Smooth muscle cell (in vitro differentiated cells): ENCODE data around the gene IGFALS. TPM values are rescaled to one million over a fixed set of nuclear protein-coding genes. Genes with fewer than 3 reads are reported as not detected.

Source experiments
- DNase-seq: peaks from one replicate; lab custom pipeline; 2025; ENCODE audit not compliant: unreplicated experiment; lab: John Stamatoyannopoulos, UW
- H2AFZ ChIP-seq: fragments of 200-600 bp; sonication (generic); 2 replicates; pipeline ENCODE4 v1.6.0; 2016; ENCODE audit warnings: antibody characterized with exemption, low read depth, mild to moderate bottlenecking
- H3F3A ChIP-seq: fragments of 200-600 bp; sonication (generic); 2 replicates; pipeline ENCODE4 v1.6.0; 2017; ENCODE audit warnings: antibody characterized with exemption, low read depth
- H3K27ac ChIP-seq: fragments of 200-600 bp; sonication (generic); 2 replicates; pipeline ENCODE4 v1.5.1; 2016; ENCODE audit warnings: low read depth, mild to moderate bottlenecking
- H3K27me3 ChIP-seq: fragments of 200-600 bp; sonication (generic); 2 replicates; pipeline ENCODE4 v1.6.1; 2016; ENCODE audit warnings: low read depth, mild to moderate bottlenecking
- H3K36me3 ChIP-seq: fragments of 200-600 bp; sonication (generic); 2 replicates; pipeline ENCODE4 v1.5.1; 2016; ENCODE audit warnings: low read depth
- H3K4me1 ChIP-seq: fragments of 200-600 bp; sonication (generic); 2 replicates; pipeline ENCODE4 v1.5.1; 2016; ENCODE audit warnings: low read depth
- H3K4me2 ChIP-seq: fragments of 200-600 bp; sonication (generic); 2 replicates; pipeline ENCODE4 v1.6.0; 2016; ENCODE audit warnings: mild to moderate bottlenecking
- H3K4me3 ChIP-seq: fragments of 200-600 bp; sonication (generic); 2 replicates; pipeline ENCODE4 v1.5.1; 2016; ENCODE audit warnings: mild to moderate bottlenecking
- H3K79me2 ChIP-seq: fragments of 200-600 bp; sonication (generic); 2 replicates; pipeline ENCODE4 v1.6.0; 2016; ENCODE audit warnings: low read depth, mild to moderate bottlenecking
- H3K9ac ChIP-seq: fragments of 200-600 bp; sonication (generic); 2 replicates; pipeline ENCODE4 v1.6.0; 2016; ENCODE audit warnings: low read depth
- H3K9me3 ChIP-seq: fragments of 200-600 bp; sonication (generic); replicated peaks from 2 replicates; pipeline ENCODE4 v1.5.1; 2016; ENCODE audit warnings: low read depth
- H4K20me1 ChIP-seq: fragments of 200-600 bp; sonication (generic); 2 replicates; pipeline ENCODE4 v1.6.0; 2016; ENCODE audit warnings: low read depth
- WGBS: methylation state at CpG from one replicate; pipeline ENCODE4 v1.1.7; 2016; ENCODE audit warnings: low lambda C conversion rate; 5-methylcytosine and 5-hydroxymethylcytosine counted together
- polyA plus RNA-seq: library from polyadenylated mRNA; unstranded; fragments of >200 nt; fragmentation: Nextera tagmentation; extraction: Ambion mirVana; gene quantifications from 2 replicates; pipeline ENCODE4 v1.2.1, GENCODE V29; 2016
- total RNA-seq: library from RNA; depleted of rRNA; stranded (reverse); fragments of >200 nt; gene quantifications from 2 replicates; pipeline ENCODE4 v1.2.3, GENCODE V29; 2014
- TF ChIP-seq, protein P1 (sequence below): fragments of 200-600 bp; sonication (generic); IDR thresholded peaks from 2 replicates; pipeline ENCODE4 v1.5.1; 2017; ENCODE audit warnings: borderline replicate concordance, mild to moderate bottlenecking, antibody characterized with exemption; ENCODE audit not compliant: insufficient read depth, poor library complexity, severe bottlenecking

Gene IGFALS
- total and polyA plus RNA-seq, 2 experiments from 2014 or later = not detected

DNA sequence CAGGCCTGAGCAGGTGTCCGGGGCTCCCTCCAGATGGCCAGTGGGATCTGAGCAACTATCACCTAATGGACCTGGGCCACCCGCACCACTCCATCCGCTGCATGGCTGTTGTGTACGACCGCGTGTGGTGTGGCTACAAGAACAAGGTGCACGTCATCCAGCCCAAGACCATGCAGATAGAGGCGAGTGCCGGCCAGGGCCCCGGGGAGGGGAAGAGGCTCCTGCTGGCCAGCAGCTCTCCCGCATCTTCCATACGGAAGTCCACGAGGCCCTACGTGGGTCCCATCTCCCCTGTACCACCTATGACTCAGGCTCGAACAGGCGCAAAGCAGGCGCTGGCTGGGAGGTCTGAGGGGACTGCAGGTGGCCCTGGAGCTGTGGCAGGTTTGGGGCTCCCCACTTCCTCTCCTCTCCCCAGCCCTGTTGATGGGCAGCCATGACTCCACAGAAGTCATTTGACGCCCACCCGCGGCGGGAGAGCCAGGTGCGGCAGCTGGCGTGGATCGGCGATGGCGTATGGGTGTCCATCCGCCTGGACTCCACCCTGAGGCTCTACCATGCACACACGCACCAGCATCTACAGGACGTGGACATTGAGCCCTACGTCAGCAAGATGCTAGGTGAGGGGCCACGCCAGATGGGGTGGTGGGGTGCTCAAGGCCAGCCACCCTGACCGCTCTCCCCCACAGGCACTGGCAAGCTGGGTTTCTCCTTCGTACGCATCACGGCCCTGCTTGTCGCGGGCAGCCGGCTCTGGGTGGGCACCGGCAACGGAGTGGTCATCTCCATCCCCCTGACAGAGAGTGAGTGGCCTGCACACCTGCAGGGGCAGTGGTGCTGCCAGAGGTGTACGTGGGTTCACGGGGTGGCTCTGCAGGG, 26.1 kb downstream of the IGFALS start:
- no peaks in the 10 kb centered on the region for H3K27me3 ChIP-seq
- DNase-seq = no peak
- no peaks in the 10 kb centered on the region for H3K9me3 ChIP-seq
- H3K27ac ChIP-seq = no peak overlapping the region
- no peak overlapping the region for H3K4me2 ChIP-seq
- peaks cover 14% of the 10 kb centered on the region for H4K20me1 ChIP-seq
- no peak overlapping the region for H2AFZ ChIP-seq
- peaks cover 8% of the 10 kb centered on the region for H3F3A ChIP-seq
- no peak overlapping the region for H3K9ac ChIP-seq
- 98% methylated on average over 42 of the region's 42 CpGs for WGBS
- peaks cover 11% of the 10 kb centered on the region for H3K4me1 ChIP-seq
- no peak overlapping the region for H3K4me3 ChIP-seq
- TF ChIP-seq, protein P1, sequence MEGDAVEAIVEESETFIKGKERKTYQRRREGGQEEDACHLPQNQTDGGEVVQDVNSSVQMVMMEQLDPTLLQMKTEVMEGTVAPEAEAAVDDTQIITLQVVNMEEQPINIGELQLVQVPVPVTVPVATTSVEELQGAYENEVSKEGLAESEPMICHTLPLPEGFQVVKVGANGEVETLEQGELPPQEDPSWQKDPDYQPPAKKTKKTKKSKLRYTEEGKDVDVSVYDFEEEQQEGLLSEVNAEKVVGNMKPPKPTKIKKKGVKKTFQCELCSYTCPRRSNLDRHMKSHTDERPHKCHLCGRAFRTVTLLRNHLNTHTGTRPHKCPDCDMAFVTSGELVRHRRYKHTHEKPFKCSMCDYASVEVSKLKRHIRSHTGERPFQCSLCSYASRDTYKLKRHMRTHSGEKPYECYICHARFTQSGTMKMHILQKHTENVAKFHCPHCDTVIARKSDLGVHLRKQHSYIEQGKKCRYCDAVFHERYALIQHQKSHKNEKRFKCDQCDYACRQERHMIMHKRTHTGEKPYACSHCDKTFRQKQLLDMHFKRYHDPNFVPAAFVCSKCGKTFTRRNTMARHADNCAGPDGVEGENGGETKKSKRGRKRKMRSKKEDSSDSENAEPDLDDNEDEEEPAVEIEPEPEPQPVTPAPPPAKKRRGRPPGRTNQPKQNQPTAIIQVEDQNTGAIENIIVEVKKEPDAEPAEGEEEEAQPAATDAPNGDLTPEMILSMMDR = no peak
- H3K79me2 ChIP-seq = peaks cover 5% of the 10 kb centered on the region
- H3K36me3 ChIP-seq = no peaks in the 10 kb centered on the region

- no peaks in the 10 kb centered on the region for H3K36me3 ChIP-seq
- peaks cover 8% of the 10 kb centered on the region for H3F3A ChIP-seq
- TF ChIP-seq, protein P1 = no peak
- H3K4me1 ChIP-seq = peaks cover 4% of the 10 kb centered on the region
- no peak overlapping the region for H3K9ac ChIP-seq
- 97% methylated on average over 16 of the region's 18 CpGs for WGBS
- H4K20me1 ChIP-seq = peaks cover 14% of the 10 kb centered on the region
- no peak for DNase-seq
- no peak overlapping the region for H3K4me3 ChIP-seq
- H3K4me2 ChIP-seq = no peak overlapping the region
- H3K79me2 ChIP-seq = no peaks in the 10 kb centered on the region
- no peaks in the 10 kb centered on the region for H3K9me3 ChIP-seq
- H3K27ac ChIP-seq = no peak overlapping the region
- H3K27me3 ChIP-seq = no peaks in the 10 kb centered on the region
- no peak overlapping the region for H2AFZ ChIP-seq
Measured at GRCh38 chr16:1766701-1767100, 26.8 kb downstream of the IGFALS start.

DNA sequence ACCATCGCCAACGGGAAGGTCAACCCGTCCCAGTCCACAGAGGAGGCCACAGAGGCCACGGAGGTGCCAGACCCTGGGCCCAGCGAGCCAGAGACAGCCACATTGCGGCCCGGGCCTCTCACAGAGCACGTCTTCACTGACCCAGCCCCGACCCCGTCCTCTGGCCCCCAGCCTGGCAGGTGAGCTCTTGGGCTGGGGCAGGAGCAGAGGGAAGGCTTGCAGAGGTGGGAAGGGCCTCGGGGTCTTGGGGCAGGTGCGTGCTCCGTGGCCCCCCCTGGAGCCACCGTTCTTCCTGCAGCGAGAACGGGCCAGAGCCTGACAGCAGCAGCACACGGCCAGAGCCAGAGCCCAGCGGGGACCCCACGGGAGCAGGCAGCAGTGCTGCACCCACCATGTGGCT, 27.3 kb downstream of the IGFALS start:
- H3K4me2 ChIP-seq = no peak overlapping the region

More for the DNA sequence above, 27.3 kb downstream of the IGFALS start:
- 97% methylated on average over 14 of the region's 19 CpGs for WGBS
- no peaks in the 10 kb centered on the region for H3K79me2 ChIP-seq
- no peak overlapping the region for H3K27ac ChIP-seq
- no peak overlapping the region for H2AFZ ChIP-seq
- H3K9ac ChIP-seq = no peak overlapping the region
- H3K4me1 ChIP-seq = peaks cover 4% of the 10 kb centered on the region
- H4K20me1 ChIP-seq = peaks cover 14% of the 10 kb centered on the region
- TF ChIP-seq, protein P1 = no peak
- H3K9me3 ChIP-seq = no peaks in the 10 kb centered on the region
- H3K36me3 ChIP-seq = no peaks in the 10 kb centered on the region
- no peaks in the 10 kb centered on the region for H3K27me3 ChIP-seq
- no peak for DNase-seq
- H3K4me3 ChIP-seq = no peak overlapping the region
- H3F3A ChIP-seq = peaks cover 8% of the 10 kb centered on the region
